Thyroid gland (tissue), 4 donors: ENCODE data around the gene HYI. TPM values are rescaled to one million over a fixed set of nuclear protein-coding genes. Genes with fewer than 3 reads are reported as not detected.

Experiments used
- DNase-seq, 2 donors: peaks; one replicate each; pipeline ENCODE4 v3.0.0-alpha.2; 2019
- H3K27ac ChIP-seq, 3 donors: fragments of 200-600 bp; sonication (generic); 1 replicate in 2 of 3; 2 replicates in 1 of 3; pipeline ENCODE4 v1.5.1; 2016 to 2019; ENCODE audit warnings: mild to moderate bottlenecking in 1 of 3, moderate library complexity in 1 of 3
- H3K27me3 ChIP-seq: fragments of 200-600 bp; sonication (generic); one replicate; pipeline ENCODE4 v1.5.1; 2019
- H3K36me3 ChIP-seq, 2 donors: fragments of 200-600 bp; sonication (generic); one replicate each; pipeline ENCODE4 v1.5.1; 2016 to 2019
- H3K4me1 ChIP-seq, 2 donors: fragments of 200-600 bp; sonication (generic); one replicate each; pipeline ENCODE4 v1.5.1; 2017 to 2019
- H3K4me3 ChIP-seq, 3 donors: fragments of 200-600 bp; sonication (generic); replicated peaks in 1 of 3; 1 replicate in 2 of 3; 2 replicates in 1 of 3; pipeline ENCODE4 v1.5.1; 2016; ENCODE audit warnings: mild to moderate bottlenecking in 1 of 3
- H3K9me3 ChIP-seq: fragments of 200-600 bp; sonication (generic); one replicate; pipeline ENCODE4 v1.5.1; 2017
- CTCF ChIP-seq, 6 experiments: fragments of 200-600 bp in 3 of 6; fragments of 450-650 bp in 3 of 6; sonication (generic) in 3 of 6; IDR thresholded peaks; one replicate each; pipeline ENCODE4 v1.5.1; 2016 to 2019; ENCODE audit warnings: antibody characterized with exemption in 6 of 6, mild to moderate bottlenecking in 2 of 6, inconsistent platforms in 1 of 6, moderate library complexity in 1 of 6
- POLR2A ChIP-seq, 2 donors: fragments of 450-650 bp; IDR thresholded peaks; one replicate each; pipeline ENCODE4 v1.6.1; 2017; ENCODE audit warnings: antibody characterized with exemption in 2 of 2, mild to moderate bottlenecking in 2 of 2, moderate library complexity in 1 of 2
- WGBS, 2 donors: methylation state at CpG; one replicate each; pipeline ENCODE4 v1.1.5; 2017; 5-methylcytosine and 5-hydroxymethylcytosine counted together
- intact Hi-C: fragments of 100-400 bp; cut with DNase I; formaldehyde crosslinking; loops from one replicate; pipeline ENCODE4 v1.15.1; 2023
- total RNA-seq, 4 donors: library from RNA; depleted of rRNA; stranded (reverse); fragments of >200 nt; gene quantifications; one replicate each; pipeline ENCODE4 v1.2.3, GENCODE V29; 2016

HYI gene
- total RNA-seq, 4 donors from 2014 or later, result 50.6 to 92.9 (median 65.6) TPM

GRCh38 chr1:43444151-43444828, 9.4 kb downstream of the HYI start:
- TF ChIP-seq CTCF (IDR thresholded peaks at IDR 0.05) (no peak), POLR2A (IDR thresholded peaks at IDR 0.05) (no peak)
- DNase-seq, result no peak
- Histone ChIP-seq H3K36me3 (peaks cover 77 to 92% of the 10 kb centered on the region in 2 donors), H3K9me3 (no peaks in the 10 kb centered on the region), H3K4me1 (no peaks in the 10 kb centered on the region), H3K27ac (no peak overlapping the region), H3K27me3 (no peaks in the 10 kb centered on the region), H3K4me3 (no peak overlapping the region)
- intact Hi-C loops, result no loop called here
- 94 to 97% methylated on average over 13 of the region's 13 CpGs for WGBS, 2 donors

DNA sequence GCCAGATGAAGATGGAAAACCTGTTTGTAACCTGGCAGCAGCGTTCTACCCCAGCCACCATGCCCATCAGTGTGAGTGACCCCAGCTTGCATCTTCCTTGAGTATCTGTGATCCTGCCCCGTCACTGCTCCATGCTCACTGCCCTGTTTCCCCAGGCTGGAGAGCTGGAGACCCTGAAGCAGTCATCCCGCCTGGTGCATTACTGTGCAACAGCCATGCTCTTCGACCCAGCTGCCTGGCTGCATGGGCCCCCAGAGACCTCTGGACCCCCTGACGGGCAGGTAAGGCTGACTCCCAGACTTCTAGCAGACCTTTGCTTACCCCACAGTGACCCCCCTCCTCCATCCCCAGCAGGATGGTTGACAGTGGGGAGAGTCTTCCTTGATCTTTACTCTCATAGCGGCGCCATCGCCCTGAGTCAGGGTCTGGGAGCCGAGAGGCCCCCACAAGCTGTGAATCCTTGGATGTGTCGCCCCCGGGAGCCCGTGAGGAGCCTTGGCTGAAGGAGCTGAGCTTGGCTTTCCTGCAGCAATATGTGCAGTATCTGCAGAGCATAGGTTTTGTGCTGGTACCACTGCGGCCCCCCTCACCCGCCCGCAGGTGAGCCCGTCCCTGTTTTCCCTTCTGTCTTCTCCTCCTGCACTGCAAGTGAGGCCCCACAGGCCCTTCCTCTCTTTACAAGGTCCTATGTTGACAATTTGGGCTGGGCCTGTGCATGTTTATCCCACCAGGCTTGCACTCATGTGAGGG, 10.4 kb downstream of the HYI start:
- no peaks in the 10 kb centered on the region for H3K4me1 ChIP-seq
- no peak overlapping the region for H3K27ac ChIP-seq
- H3K36me3 ChIP-seq, result peaks cover 77 to 92% of the 10 kb centered on the region in 2 donors
- WGBS, 2 donors, result 96 to 97% methylated on average over 12 to 16 of the region's 16 CpGs
- no peak for TF ChIP-seq CTCF (IDR thresholded peaks at IDR 0.05)
- no peak for DNase-seq
- no peaks in the 10 kb centered on the region for H3K27me3 ChIP-seq
- no peaks in the 10 kb centered on the region for H3K9me3 ChIP-seq
- no peak overlapping the region for H3K4me3 ChIP-seq
- intact Hi-C loops, result no loop called here

- no peaks in the 10 kb centered on the region for H3K27me3 ChIP-seq
- no peak for DNase-seq
- intact Hi-C loops, result no loop called here
- H3K9me3 ChIP-seq, result no peaks in the 10 kb centered on the region
- H3K4me3 ChIP-seq, result no peak overlapping the region
- peaks cover 70 to 86% of the 10 kb centered on the region in 2 donors for H3K36me3 ChIP-seq
- WGBS, 2 donors, result 93 to 100% methylated on average over 5 to 10 of the region's 12 CpGs
- TF ChIP-seq POLR2A (IDR thresholded peaks at IDR 0.05) (no peak), CTCF (IDR thresholded peaks at IDR 0.05) (no peak)
- no peak overlapping the region for H3K27ac ChIP-seq
- H3K4me1 ChIP-seq, result no peaks in the 10 kb centered on the region
Measured at GRCh38 chr1:43442756-43443155, 11.0 kb downstream of the HYI start.

DNA sequence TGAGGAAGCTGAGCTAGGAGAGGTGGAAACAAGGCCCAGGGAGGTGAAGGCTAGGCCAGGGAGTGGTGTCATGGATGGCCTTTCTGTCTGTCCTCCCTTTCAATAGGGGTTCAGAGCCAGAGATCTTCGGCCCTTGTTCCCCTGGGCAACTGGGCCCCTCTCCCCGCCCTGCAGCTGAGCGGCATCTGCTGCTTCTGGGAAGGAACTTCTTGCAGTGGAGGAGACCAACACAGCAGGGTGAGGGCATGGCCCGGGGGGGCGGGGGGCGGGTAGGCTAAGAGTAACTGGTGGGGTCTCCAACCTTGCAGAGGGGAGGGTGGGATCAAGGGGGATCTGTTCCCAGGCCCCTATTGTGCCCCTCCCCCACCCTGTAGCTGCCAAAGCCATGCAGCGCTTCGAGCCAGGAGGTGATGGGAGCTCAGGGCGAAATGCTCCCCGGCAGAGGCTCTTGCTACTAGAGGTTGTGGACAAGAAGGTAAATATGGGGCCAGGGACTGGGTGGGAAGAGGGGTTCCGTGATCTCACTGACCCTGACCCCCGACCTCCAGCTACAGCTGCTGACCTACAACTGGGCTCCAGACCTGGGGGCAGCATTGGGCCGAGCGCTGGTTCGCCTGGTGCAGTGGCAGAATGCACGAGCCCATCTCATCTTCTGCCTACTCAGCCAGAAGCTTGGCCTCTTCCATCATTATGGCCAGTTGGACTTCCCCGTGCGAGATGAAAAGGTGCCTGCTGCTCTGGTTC, 11.7 kb downstream of the HYI start:
- WGBS, 2 donors, result 96 to 98% methylated on average over 15 to 18 of the region's 18 CpGs
- Histone ChIP-seq H3K27me3 (no peaks in the 10 kb centered on the region), H3K4me1 (no peaks in the 10 kb centered on the region), H3K27ac (no peak overlapping the region), H3K36me3 (peaks cover 64 to 79% of the 10 kb centered on the region in 2 donors), H3K4me3 (no peak overlapping the region), H3K9me3 (no peaks in the 10 kb centered on the region)
- TF ChIP-seq CTCF (IDR thresholded peaks at IDR 0.05) (no peak), POLR2A (IDR thresholded peaks at IDR 0.05) (no peak)
- intact Hi-C loops, result no loop called here
- DNase-seq, result no peak
